Sigmoid colon (tissue), 4 donors: Measurements from ENCODE around the gene DUXB.

Source experiments
- EP300 ChIP-seq, 4 donors: sonication (generic); formaldehyde crosslinking; IDR thresholded peaks; one replicate each; pipeline ENCODE4 v1.6.1; 2017; ENCODE audit warnings: antibody characterized with exemption in 4 of 4
- POLR2A ChIP-seq, 2 donors: fragments of 450-650 bp; IDR thresholded peaks; one replicate each; pipeline ENCODE4 v1.6.1; 2016; ENCODE audit warnings: antibody characterized with exemption in 2 of 2, mild to moderate bottlenecking in 2 of 2, moderate library complexity in 2 of 2
- TF ChIP-seq, protein P1 (sequence below), 4 experiments: fragments of 450-650 bp in 3 of 4; fragments of 200-600 bp in 1 of 4; IDR thresholded peaks; one replicate each; pipeline ENCODE4 v1.5.1; 2016 to 2019; ENCODE audit warnings: antibody characterized with exemption in 4 of 4, mild to moderate bottlenecking in 3 of 4, moderate library complexity in 2 of 4

- no peak for TF ChIP-seq EP300 (IDR thresholded peaks at IDR 0.05)
- TF ChIP-seq, protein P1, sequence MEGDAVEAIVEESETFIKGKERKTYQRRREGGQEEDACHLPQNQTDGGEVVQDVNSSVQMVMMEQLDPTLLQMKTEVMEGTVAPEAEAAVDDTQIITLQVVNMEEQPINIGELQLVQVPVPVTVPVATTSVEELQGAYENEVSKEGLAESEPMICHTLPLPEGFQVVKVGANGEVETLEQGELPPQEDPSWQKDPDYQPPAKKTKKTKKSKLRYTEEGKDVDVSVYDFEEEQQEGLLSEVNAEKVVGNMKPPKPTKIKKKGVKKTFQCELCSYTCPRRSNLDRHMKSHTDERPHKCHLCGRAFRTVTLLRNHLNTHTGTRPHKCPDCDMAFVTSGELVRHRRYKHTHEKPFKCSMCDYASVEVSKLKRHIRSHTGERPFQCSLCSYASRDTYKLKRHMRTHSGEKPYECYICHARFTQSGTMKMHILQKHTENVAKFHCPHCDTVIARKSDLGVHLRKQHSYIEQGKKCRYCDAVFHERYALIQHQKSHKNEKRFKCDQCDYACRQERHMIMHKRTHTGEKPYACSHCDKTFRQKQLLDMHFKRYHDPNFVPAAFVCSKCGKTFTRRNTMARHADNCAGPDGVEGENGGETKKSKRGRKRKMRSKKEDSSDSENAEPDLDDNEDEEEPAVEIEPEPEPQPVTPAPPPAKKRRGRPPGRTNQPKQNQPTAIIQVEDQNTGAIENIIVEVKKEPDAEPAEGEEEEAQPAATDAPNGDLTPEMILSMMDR (IDR thresholded peaks at IDR 0.05) = no peak
- no peak for TF ChIP-seq POLR2A (IDR thresholded peaks at IDR 0.05)
Measured at GRCh38 chr16:75667503-75667902, 33.8 kb downstream of the DUXB start.
